IMR-90 (cell line): ENCODE data around the gene PEAK3. TPM values are rescaled to one million over a fixed set of nuclear protein-coding genes. Genes with fewer than 3 reads are reported as not detected.

Source experiments
- ATAC-seq: fragments of 200-7000 bp; cut with Tn5 transposase; 2 replicates; pipeline ENCODE4 v1.9.1; 2020; ENCODE audit warnings: low read depth, mild to moderate bottlenecking, moderate library complexity
- BruUV-seq: library from RNA; stranded (reverse); fragments of 400-500 nt; replicated peaks from 2 replicates; lab custom pipeline; 2021; lab: Mats Ljungman, UMichigan
- CTCF ChIA-PET: fragments of 300-600 bp; formaldehyde crosslinking; extraction: SDS; loops from one replicate; lab custom pipeline; 2021; ENCODE audit warnings: antibody characterized with exemption; lab: Yijun Ruan, JAX
- POLR2A ChIA-PET: fragments of 300-600 bp; sonication (Branson Sonifier 250); formaldehyde crosslinking; loops from one replicate; lab custom pipeline; 2022; ENCODE audit warnings: antibody characterized with exemption; ENCODE audit not compliant: unreplicated experiment; lab: Charles Lee
- DNase-seq: peaks from one replicate; pipeline ENCODE4 v3.0.0; 2013
- H2AFZ ChIP-seq: replicated peaks from 2 replicates; pipeline ENCODE3; 2013; ENCODE audit warnings: low read length, mild to moderate bottlenecking; ENCODE audit not compliant: poor library complexity
- H2AK5ac ChIP-seq: 2 replicates; pipeline ENCODE4 v1.6.1; 2013; ENCODE audit warnings: low read depth, low read length, inconsistent platforms
- H2AK9ac ChIP-seq: replicated peaks from 2 replicates; pipeline ENCODE3; 2013; ENCODE audit warnings: mild to moderate bottlenecking, low read depth, low read length, moderate library complexity; ENCODE audit not compliant: poor library complexity
- H2BK120ac ChIP-seq: 2 replicates; pipeline ENCODE4 v1.6.1; 2013; ENCODE audit warnings: low read depth, low read length, inconsistent platforms
- H2BK15ac ChIP-seq: 3 replicates; pipeline ENCODE4 v1.6.1; 2013; ENCODE audit warnings: low read depth, low read length, inconsistent platforms
- H2BK20ac ChIP-seq: 2 replicates; pipeline ENCODE4 v1.6.1; 2013; ENCODE audit warnings: low read depth, mild to moderate bottlenecking, inconsistent platforms, low read length, moderate library complexity
- H2BK5ac ChIP-seq: 2 replicates; pipeline ENCODE4 v1.6.1; 2013; ENCODE audit warnings: mild to moderate bottlenecking, low read depth, low read length, inconsistent platforms; ENCODE audit not compliant: poor library complexity, severe bottlenecking
- H3K14ac ChIP-seq: replicated peaks from 2 replicates; pipeline ENCODE4 v1.6.1; 2013; ENCODE audit warnings: low read depth, low read length, inconsistent platforms
- H3K18ac ChIP-seq: 2 replicates; pipeline ENCODE4 v1.6.1; 2013; ENCODE audit warnings: low read depth, low read length, control low read depth
- H3K23ac ChIP-seq: 2 replicates; pipeline ENCODE4 v1.6.1; 2013; ENCODE audit warnings: low read depth, low read length, inconsistent platforms
- H3K27ac ChIP-seq: 2 replicates; pipeline ENCODE4 v1.5.1; 2013; ENCODE audit warnings: mild to moderate bottlenecking, control low read depth, low read length; ENCODE audit not compliant: insufficient read depth
- H3K27me3 ChIP-seq: 2 replicates; pipeline ENCODE4 v1.6.1; 2013; ENCODE audit warnings: low read length; ENCODE audit not compliant: control insufficient read depth, insufficient read depth
- H3K36me3 ChIP-seq: 2 replicates; pipeline ENCODE4 v1.6.1; 2013; ENCODE audit warnings: low read length, mixed read lengths; ENCODE audit not compliant: control insufficient read depth, insufficient read depth
- H3K4ac ChIP-seq: 2 replicates; pipeline ENCODE4 v1.6.1; 2013; ENCODE audit warnings: low read depth, low read length, inconsistent platforms
- H3K4me1 ChIP-seq: 2 replicates; pipeline ENCODE4 v1.6.1; 2013; ENCODE audit warnings: low read length, mixed read lengths; ENCODE audit not compliant: control insufficient read depth, insufficient read depth
- H3K4me2 ChIP-seq: 2 replicates; pipeline ENCODE4 v1.6.1; 2013; ENCODE audit warnings: low read depth, mild to moderate bottlenecking, control low read depth, low read length, moderate library complexity
- H3K4me3 ChIP-seq: 2 replicates; pipeline ENCODE4 v1.5.1; 2013; ENCODE audit warnings: low read depth, mild to moderate bottlenecking, control low read depth, low read length, moderate library complexity; ENCODE audit not compliant: insufficient read depth
- H3K56ac ChIP-seq: 2 replicates; pipeline ENCODE4 v1.6.1; 2013; ENCODE audit warnings: low read length, inconsistent platforms; ENCODE audit not compliant: insufficient read depth; ENCODE audit errors: extremely low read depth
- H3K79me1 ChIP-seq, 2 experiments: 2 replicates each; pipeline ENCODE4 v1.6.1; 2013; ENCODE audit warnings: low read length in 2 of 2, inconsistent platforms in 1 of 2, low read depth in 1 of 2
- H3K9ac ChIP-seq: 2 replicates; pipeline ENCODE4 v1.6.1; 2013; ENCODE audit warnings: low read depth, low read length, control low read depth
- H3K9me1 ChIP-seq: 2 replicates; pipeline ENCODE4 v1.6.1; 2013; ENCODE audit warnings: low read length, inconsistent platforms; ENCODE audit not compliant: insufficient read depth
- H3K9me3 ChIP-seq: 2 replicates; pipeline ENCODE4 v1.6.1; 2013; ENCODE audit warnings: low read length; ENCODE audit not compliant: control insufficient read depth, insufficient read depth
- H4K20me1 ChIP-seq: 2 replicates; pipeline ENCODE4 v1.6.1; 2013; ENCODE audit warnings: low read length, inconsistent platforms; ENCODE audit not compliant: insufficient read depth
- H4K5ac ChIP-seq: 2 replicates; pipeline ENCODE4 v1.6.1; 2013; ENCODE audit warnings: mild to moderate bottlenecking, low read depth, low read length, control low read depth
- H4K8ac ChIP-seq, 2 experiments: 2 replicates each; pipeline ENCODE4 v1.6.1; 2013; ENCODE audit warnings: low read depth in 2 of 2, low read length in 2 of 2, control low read depth in 1 of 2, inconsistent platforms in 1 of 2
- H4K91ac ChIP-seq: 2 replicates; pipeline ENCODE4 v1.6.1; 2013; ENCODE audit warnings: low read depth, low read length, inconsistent platforms; ENCODE audit not compliant: insufficient read depth
- BHLHE40 ChIP-seq: fragments of 150-350 bp; IDR thresholded peaks from 2 replicates; pipeline ENCODE4 v1.6.1; 2016; ENCODE audit warnings: mild to moderate bottlenecking, low read depth, low read length
- FOS ChIP-seq: fragments of 150-350 bp; IDR thresholded peaks from 2 replicates; pipeline ENCODE4 v1.6.1; 2016; ENCODE audit warnings: low read depth, low read length
- MAFK ChIP-seq: IDR thresholded peaks from 2 replicates; pipeline ENCODE4 v1.6.1; 2012; ENCODE audit warnings: low read depth, low read length, improper control_type of control experiment
- MXI1 ChIP-seq: IDR thresholded peaks from 2 replicates; pipeline ENCODE4 v1.6.1; 2012; ENCODE audit warnings: low read depth, mild to moderate bottlenecking, low read length, moderate library complexity, borderline replicate concordance
- NFE2L2 ChIP-seq: fragments of 150-350 bp; IDR thresholded peaks from 2 replicates; pipeline ENCODE4 v1.6.1; 2016; ENCODE audit warnings: low read depth, mild to moderate bottlenecking, low read length
- RAD21 ChIP-seq: IDR thresholded peaks from 2 replicates; pipeline ENCODE4 v1.6.1; 2012; ENCODE audit warnings: low read length, improper control_type of control experiment
- RCOR1 ChIP-seq: IDR thresholded peaks from 2 replicates; pipeline ENCODE4 v1.6.1; 2012; ENCODE audit warnings: mild to moderate bottlenecking, low read length, improper control_type of control experiment; ENCODE audit not compliant: insufficient replicate concordance
- WGBS, 2 experiments: methylation state at CpG; one replicate each; pipeline versions ENCODE4 v1.1.5 to v1.1.7; 2013; ENCODE audit warnings: missing lambda C conversion rate in 2 of 2; ENCODE audit not compliant: insufficient read length in 1 of 2; ENCODE audit errors: extremely low coverage in 2 of 2; 5-methylcytosine and 5-hydroxymethylcytosine counted together
- dilution Hi-C: fragments of 300-500 bp; cut with HindIII; formaldehyde crosslinking; loops from one replicate; pipeline ENCODE4 v1.14.3; 2018; ENCODE audit warnings: low sequenced_read_pairs; ENCODE audit not compliant: unreplicated experiment
- in situ Hi-C: fragments of 300-500 bp; cut with MboI; formaldehyde crosslinking; loops from 3 replicates; pipeline ENCODE4 v1.14.3; 2019; ENCODE audit warnings: low sequenced_read_pairs, inconsistent platforms, mixed read lengths
- intact Hi-C: fragments of 100-400 bp; cut with micrococcal nuclease; formaldehyde crosslinking; loops from 2 replicates; pipeline ENCODE4 v1.10.0; 2022
- polyA plus RNA-seq, 3 experiments: library from polyadenylated mRNA; depleted of rRNA; stranded (reverse); fragments of >200 nt; gene quantifications; 2 replicates each; pipeline ENCODE4 v1.2.3, GENCODE V29; 2012; ENCODE audit warnings: low replicate concordance in 1 of 3
- total RNA-seq: library from RNA; depleted of rRNA; stranded (reverse); fragments of >200 nt; gene quantifications from 2 replicates; pipeline ENCODE4 v1.2.3, GENCODE V29; 2012

Gene PEAK3
- total and polyA plus RNA-seq, 2 of the 4 experiments (the other 2 are of a cell fraction) = under 0.01 to 0.09 TPM

DNA sequence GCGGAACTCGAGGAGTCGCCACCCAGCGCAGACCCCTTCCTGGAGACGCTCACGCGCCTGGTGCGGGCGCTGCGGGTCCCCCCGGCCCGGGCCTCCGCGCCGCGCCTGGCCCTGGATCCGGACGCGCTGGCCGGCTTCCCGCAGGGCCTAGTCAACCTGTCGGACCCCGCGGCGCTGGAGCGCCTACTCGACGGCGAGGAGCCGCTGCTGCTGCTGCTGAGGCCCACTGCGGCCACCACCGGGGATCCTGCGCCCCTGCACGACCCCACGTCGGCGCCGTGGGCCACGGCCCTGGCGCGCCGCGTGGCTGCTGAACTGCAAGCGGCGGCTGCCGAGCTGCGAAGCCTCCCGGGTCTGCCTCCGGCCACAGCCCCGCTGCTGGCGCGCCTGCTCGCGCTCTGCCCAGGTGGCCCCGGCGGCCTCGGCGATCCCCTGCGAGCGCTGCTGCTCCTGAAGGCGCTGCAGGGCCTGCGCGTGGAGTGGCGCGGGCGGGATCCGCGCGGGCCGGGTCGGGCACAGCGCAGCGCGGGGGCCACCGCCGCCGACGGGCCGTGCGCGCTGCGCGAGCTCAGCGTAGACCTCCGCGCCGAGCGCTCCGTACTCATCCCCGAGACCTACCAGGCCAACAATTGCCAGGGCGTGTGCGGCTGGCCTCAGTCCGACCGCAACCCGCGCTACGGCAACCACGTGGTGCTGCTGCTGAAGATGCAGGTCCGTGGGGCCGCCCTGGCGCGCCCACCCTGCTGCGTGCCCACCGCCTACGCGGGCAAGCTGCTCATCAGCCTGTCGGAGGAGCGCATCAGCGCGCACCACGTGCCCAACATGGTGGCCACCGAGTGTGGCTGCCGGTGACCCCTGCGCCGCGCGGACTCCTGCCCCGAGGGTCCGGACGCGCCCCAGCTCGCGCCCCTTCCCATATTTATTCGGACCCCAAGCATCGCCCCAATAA, 30.6 kb downstream of the PEAK3 start:
- no peak overlapping the region for H2BK120ac ChIP-seq
- no peak overlapping the region for H3K9ac ChIP-seq
- H4K8ac ChIP-seq = no peak overlapping the region
- no peak overlapping the region for H2BK20ac ChIP-seq
- H3K27me3 ChIP-seq = peaks cover 36% of the 10 kb centered on the region
- dilution Hi-C loops (no loop called here), in situ Hi-C loops (no loop called here), intact Hi-C loops (no loop called here)
- H2BK5ac ChIP-seq = no peak overlapping the region
- BruUV-seq = no TSS peak
- ATAC-seq (no peak), DNase-seq (no peak)
- no peak overlapping the region for H4K5ac ChIP-seq
- no peak overlapping the region for H3K4ac ChIP-seq
- no peak for TF ChIP-seq BHLHE40
- no peak for TF ChIP-seq NFE2L2
- no peak for TF ChIP-seq RCOR1
- no peak for TF ChIP-seq FOS
- TF ChIP-seq RAD21 = no peak
- no peak for TF ChIP-seq MXI1
- TF ChIP-seq MAFK = no peak
- no peak overlapping the region for H2AK5ac ChIP-seq
- H2AFZ ChIP-seq = peak overlapping the region; percentile 32
- H4K91ac ChIP-seq = no peak overlapping the region
- H3K4me1 ChIP-seq = peaks cover 4% of the 10 kb centered on the region; the same call in 1 of the 2 replicates
- 0 out of 4 replicates have a peak, but pooled peaks cover 0 to 5% of the 10 kb centered on the region in 2 experiments for H3K79me1 ChIP-seq
- H2AK9ac ChIP-seq = no peak overlapping the region
- H3K9me1 ChIP-seq = no peaks in the 10 kb centered on the region
- H3K4me2 ChIP-seq = no peak overlapping the region
- H3K9me3 ChIP-seq = no peaks in the 10 kb centered on the region
- no peak overlapping the region for H3K18ac ChIP-seq
- H3K56ac ChIP-seq = no peak overlapping the region
- no peak overlapping the region for H3K27ac ChIP-seq
- POLR2A ChIA-PET = no interaction called here
- H3K23ac ChIP-seq = no peak overlapping the region
- H3K14ac ChIP-seq = no peak overlapping the region
- WGBS, 2 experiments = 19% methylated on average over 59 of the region's 125 CpGs; no CpG with 5 or more reads in 1 of the 2 experiments
- H3K4me3 ChIP-seq = no peak overlapping the region
- no peak overlapping the region for H2BK15ac ChIP-seq
- peaks cover 31% of the 10 kb centered on the region for H4K20me1 ChIP-seq
- peaks cover 22% of the 10 kb centered on the region for H3K36me3 ChIP-seq
- CTCF ChIA-PET = no interaction called here
